ENCODE results near the gene ZNF274. TPM values are rescaled to one million over a fixed set of nuclear protein-coding genes. Genes with fewer than 3 reads are reported as not detected.

The ZNF274 gene
- total and polyA plus RNA-seq, 9 of the 15 experiments (the other 6 are each of a cell fraction or from before 2014, with no cell fraction given) = 5.2 to 37.0 (median 28.1) TPM

GRCh38 chr19:58182989-58183816, at the start of gene ZNF274 (continued):
- TF ChIP-seq CBX8 (IDR thresholded peaks at IDR 0.05; ENCODE audit: borderline replicate concordance, extremely low read depth, low read depth, low read length, poor library complexity, severe bottlenecking) (no peak), HES1 (IDR thresholded peaks at IDR 0.05; ENCODE audit: low read depth) (no peak), NCOA6 (IDR thresholded peaks at IDR 0.05) (peak; percentile 72; the same call in 1 of the 2 replicates), PREB (CRISPR knock-in tag; IDR thresholded peaks at IDR 0.05) (no peak), CEBPZ (IDR thresholded peaks at IDR 0.05; ENCODE audit: borderline replicate concordance, low read depth, low read length) (no peak), ILK (tag; IDR thresholded peaks at IDR 0.05; ENCODE audit: borderline replicate concordance, low read depth) (no peak), USF2 (CRISPR knock-in tag; IDR thresholded peaks at IDR 0.05) (no peak), SAFB2 (IDR thresholded peaks at IDR 0.05; ENCODE audit: borderline replicate concordance, low read depth, low read length, severe bottlenecking) (no peak), DDX20 (tag; IDR thresholded peaks at IDR 0.05; ENCODE audit: low read depth) (no peak), E2F5 (CRISPR knock-in tag; IDR thresholded peaks at IDR 0.05) (peak; percentile 92; the same call in 1 of the 2 replicates), ETS2 (tag; IDR thresholded peaks at IDR 0.05; ENCODE audit: borderline replicate concordance, poor library complexity, severe bottlenecking) (peak; percentile 21), ZNF354B (CRISPR knock-in tag; IDR thresholded peaks at IDR 0.05) (no peak), JUNB (CRISPR knock-in tag; conservative IDR thresholded peaks at IDR 0.05) (no peak; the same call in 1 of the 2 replicates), ATF6 (CRISPR knock-in tag; IDR thresholded peaks at IDR 0.05) (peak; percentile 94; the same call in 1 of the 2 replicates), MAFK (IDR thresholded peaks at IDR 0.05; ENCODE audit: low read length) (peak; percentile 2; the same call in 1 of the 2 replicates), CBX1 (IDR thresholded peaks at IDR 0.05; ENCODE audit: low read depth) (peak; percentile 72)
